DOHH2 (cell line): ENCODE measurements around the gene GRK1.

Experiments used
- CTCF ChIP-seq: fragments of 200-600 bp; sonication (generic); IDR thresholded peaks from one replicate; pipeline ENCODE4 v1.5.1; 2014; ENCODE audit warnings: antibody characterized with exemption, mild to moderate bottlenecking, low read depth, low read length; ENCODE audit not compliant: poor library complexity, severe bottlenecking
- EZH2phosphoT487 ChIP-seq: fragments of 200-600 bp; sonication (generic); IDR thresholded peaks from 2 replicates; pipeline ENCODE4 v1.6.1; 2017; ENCODE audit warnings: borderline replicate concordance, mild to moderate bottlenecking, antibody characterized with exemption, low read length, moderate library complexity, mixed read lengths

- TF ChIP-seq CTCF (no peak), EZH2phosphoT487 (no peak)
Measured at GRCh38 chr13:113617961-113618360, 49.1 kb upstream of the GRK1 start.
